ENCODE results near the gene AGPS.
"Not testable (repeated sequence)": the region's sequence is repeated elsewhere in the genome, so short reads cannot be mapped to it uniquely, and the experiment has no call there.

The AGPS gene

DNA sequence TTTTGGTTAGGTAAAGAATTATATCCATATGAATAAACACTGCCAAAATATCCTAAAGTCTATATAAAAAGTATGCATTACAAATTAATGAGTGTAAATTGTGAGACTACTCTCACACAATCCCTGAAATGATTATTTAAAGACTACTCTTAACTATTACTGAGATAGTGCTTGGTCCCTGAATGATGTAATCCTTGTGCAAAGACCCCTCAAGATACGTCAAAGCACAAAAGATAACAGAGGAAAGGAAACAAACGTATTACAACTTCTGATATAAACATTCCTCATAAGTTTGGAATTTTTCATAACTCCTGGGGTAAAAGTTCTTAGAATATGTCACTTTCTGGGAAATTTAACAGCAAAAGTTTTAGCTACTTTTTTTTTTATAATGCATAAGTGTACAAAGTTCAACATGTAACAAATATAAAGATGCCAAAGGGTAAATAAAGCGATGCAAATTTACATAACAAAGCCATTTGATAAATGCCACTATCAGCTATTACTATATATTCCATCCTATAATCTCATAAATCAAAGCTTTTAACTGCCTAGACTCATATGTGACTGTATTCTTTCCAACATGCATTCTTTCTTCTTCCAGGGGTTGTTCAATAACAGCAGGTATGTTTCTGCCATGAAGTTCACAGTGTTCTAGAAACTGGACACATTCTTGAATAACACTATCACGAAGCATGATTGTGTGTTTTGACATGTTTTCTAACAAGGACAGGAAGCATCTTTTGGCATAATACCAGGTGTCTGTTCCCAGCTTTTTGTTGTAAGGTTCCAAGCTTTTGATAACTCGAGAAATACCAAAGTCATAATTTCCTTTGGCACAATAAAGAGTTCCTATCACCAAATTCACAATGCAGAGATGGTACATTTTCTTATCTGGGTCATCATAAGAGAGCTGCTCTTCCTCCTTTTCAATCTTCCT lies 158.0 kb downstream of the AGPS start:
- DNase-seq (ENCODE audit: low read depth in 2 of 2), result no peak

DNA sequence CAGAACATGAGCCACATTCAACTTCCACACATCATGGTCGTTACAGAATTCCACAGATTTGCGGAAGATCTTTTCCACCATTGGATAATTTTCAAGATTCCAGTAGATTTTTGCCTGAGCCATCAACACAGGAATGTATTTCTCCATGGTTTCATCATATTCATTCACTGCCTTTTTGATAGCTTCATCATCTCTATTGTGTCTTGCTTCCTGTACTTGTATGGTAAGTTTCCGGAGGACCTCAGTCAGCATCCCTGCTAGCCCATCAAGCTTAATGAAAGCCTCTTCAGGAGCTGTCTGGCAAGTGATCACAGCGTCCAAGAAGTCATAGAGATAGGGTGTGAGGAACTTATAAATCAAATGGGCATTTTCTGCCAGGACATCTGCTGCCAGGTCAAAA lies 158.8 kb downstream of the AGPS start:
- not testable (repeated sequence) for DNase-seq (ENCODE audit: low read depth in 2 of 2)

DNA sequence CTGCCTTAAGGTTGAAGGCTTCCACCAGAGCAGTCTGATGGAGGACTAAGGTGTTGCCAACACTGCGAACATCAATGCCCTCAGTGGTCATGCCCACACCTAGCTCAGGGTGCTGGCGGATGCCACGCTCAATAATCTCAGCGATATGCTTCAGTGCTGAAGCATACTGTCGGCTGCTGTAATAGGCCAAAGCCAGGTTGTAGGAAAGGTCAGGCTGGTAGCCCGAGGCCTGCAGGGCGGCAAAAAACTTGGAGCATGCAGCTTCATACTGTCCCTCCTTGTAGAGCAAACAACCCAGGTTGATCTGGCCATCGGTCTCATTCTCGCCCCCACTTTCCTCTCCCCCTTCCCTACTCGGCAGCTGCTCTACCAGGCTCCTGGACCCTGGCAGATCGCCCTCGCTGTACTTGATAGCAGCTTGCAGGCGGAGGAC lies 159.4 kb downstream of the AGPS start:
- no peak for DNase-seq (ENCODE audit: low read depth in 2 of 2)

DNA sequence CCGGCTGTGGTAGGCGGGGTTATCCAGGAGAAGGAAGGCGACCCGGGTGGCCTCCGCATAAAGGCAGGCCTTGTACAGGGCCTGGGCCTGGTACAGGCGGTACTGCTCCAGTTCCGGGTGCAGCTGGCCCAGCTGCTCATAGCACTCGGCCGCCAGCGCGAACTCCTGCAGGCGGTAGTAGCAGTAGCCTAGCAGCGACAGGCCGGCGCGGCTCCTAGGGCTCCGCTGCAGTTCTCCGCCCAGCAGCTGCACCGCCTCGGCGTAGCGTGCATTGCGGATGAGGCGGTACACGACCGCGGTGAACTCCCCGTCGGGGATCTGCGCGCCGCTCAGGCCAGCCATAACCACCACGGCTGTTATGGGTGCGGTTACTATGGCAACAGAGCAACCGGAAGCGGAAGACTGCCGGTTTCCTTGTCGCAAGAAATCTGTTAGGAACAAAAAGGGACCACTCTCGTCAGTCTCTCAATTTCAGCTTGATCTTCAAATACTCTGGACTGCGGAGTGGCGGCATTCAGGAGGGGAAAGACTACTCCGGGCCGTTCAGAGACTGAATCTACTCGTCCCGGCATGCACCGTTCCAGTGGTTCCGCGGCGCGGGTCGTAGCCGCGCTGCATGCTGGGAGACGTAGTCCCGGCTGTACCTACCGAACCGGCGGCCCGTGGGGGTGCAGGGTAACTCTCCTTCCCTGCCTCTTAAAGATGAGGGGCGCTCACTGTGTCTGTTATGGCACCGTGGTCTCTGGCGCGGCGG lies 160.0 kb downstream of the AGPS start:
- DNase-seq (ENCODE audit: low read depth in 2 of 2), result peak; percentile 72 to 78

DNA sequence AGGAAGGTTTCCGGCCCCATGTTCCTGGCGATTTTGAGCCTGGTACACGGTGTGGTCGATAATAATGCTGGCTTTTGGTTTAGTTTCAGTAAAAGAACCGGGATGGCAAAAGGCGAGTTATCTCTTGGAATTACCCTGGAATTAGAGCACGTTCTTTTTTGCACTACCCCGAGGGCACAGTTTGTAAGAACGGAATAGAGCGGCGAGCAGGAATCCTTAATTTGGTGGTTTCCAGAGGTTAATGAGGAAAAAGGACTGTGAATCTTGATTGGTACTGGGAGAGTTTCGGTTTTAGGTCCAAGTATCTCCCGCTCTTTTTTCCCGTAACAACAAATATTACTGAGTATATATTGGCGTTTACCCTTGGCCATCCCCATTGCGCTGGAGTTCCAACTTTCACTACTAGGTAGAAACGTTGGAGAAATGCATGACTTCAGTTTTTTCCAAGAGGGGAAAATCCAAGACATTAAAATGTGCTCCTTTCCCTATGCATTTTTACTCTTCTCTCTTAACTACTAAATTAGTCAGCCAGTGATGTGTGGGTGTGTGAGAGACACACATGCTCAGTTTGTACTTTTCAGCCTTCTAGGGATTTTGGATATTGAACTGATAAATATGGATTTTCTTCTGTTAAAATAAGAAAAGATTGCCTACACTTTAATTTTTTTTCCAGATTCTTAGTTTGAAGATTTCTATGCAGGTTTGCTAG lies 160.8 kb downstream of the AGPS start:
- no peak for DNase-seq (ENCODE audit: low read depth in 2 of 2)

DNA sequence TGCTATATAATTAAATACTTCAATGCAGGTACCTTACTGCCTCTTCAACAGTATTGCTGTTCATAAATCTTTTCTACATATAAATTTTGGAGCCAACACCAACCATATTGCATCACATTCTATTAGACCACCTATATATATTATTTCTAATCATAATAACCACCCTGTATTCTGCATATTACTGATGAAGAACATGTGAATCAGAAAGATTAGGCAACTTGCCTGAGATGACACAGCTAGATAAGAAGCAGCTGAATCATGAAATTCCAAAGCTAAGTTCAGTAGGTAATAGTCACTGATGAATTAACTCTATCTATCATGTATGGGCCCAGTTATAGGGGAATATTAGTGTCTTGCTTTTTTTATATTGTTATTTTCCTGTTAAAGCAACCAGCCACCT lies 161.8 kb downstream of the AGPS start:
- no peak for DNase-seq (ENCODE audit: low read depth in 2 of 2)

DNA sequence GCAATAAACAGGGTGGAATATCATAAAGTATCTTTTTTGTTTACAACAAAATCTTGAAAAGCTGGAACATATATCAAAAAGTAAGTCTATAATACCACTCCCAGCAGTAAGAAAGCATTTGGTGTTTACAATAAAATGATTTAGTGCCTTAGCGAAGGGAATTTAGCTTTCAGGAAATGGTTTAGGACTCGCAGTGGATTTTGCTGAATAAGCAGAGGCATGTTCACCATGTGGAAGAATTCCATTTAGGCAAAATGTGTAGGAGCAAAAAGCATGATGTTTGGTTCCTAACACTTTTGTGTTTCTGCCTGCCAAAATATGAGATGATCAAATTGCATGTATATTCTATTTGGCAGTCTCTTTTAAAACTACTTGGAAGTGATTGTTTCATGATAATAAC lies 163.6 kb downstream of the AGPS start:
- no peak for DNase-seq (ENCODE audit: low read depth in 2 of 2)

DNA sequence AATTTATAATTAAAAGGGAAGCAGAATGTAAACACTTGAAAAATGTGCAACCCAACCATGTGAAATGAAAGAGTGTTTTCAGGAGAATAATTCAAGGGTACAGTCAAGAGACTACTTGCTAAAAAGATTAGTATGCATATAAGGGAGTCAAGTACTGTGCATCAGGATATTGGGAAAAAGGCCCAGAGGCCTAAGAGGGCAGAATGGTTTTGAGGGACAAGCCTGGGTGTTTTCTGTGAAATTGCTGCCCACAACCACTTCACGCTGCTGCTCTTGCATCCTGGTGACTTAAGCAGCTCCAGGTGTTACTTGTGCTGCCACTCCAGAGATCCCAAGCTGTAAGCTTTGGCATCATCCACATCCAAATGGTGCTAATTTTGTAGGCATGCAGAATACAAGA lies 165.2 kb downstream of the AGPS start:
- no peak for DNase-seq (ENCODE audit: low read depth in 2 of 2)

DNA sequence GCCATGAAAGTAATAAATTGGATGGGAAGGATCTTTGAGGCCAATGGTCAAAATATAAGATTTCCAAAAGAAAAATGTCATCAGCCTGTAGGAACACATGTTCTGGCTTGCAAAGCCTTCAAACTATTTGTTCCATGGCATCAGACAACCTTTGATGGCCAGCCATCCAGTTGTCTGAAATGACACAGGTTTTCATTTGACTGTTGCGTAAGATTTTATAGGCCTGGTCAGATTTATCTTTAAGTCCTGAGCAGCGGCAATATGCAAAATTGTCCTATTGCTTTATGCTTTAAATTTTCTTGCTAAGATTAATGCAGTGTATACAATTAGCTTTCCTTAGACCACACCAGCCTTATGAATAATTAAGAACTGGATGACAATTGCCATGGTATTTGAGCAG lies 167.1 kb downstream of the AGPS start:
- no peak for DNase-seq (ENCODE audit: low read depth in 2 of 2)

DNA sequence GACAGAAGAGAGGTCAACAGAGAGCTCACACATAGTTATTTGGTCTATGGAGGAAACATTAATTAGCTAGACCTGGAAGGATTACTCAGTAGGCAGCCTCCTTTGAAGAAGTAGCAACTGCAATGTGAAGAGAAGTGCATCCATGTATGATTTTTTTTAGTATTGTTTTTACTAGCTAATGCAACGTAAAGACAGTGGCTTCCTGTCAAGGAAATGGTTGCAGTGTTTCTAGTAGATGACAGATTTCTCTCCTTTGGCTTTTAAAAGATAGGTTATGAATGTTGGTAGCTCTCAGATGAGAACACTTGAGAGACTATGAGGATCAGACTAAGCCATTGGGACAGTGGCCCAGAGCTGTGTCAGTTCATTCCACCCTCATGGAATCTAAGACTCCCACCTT lies 175.8 kb downstream of the AGPS start:
- no peak for DNase-seq (ENCODE audit: low read depth in 2 of 2)

DNA sequence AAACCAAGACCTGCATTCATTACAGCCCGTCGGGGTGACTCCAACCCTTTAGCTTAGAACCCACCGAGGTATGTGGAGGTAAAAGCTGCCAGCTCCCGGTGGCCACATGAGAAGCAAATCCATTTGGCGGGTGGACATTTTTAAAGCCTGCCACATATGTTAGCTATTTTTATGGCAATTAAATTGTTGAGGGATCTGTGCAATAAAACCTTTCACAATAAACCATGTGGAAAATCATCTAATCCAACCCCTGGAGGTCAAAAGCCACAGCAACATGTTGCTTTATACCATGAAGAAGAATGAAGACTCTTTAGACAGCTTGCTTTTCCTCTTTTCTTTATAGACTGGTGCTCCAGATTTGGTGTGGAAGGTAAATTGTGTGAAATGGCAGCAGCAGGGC lies 176.3 kb downstream of the AGPS start:
- no peak for DNase-seq (ENCODE audit: low read depth in 2 of 2)

DNA sequence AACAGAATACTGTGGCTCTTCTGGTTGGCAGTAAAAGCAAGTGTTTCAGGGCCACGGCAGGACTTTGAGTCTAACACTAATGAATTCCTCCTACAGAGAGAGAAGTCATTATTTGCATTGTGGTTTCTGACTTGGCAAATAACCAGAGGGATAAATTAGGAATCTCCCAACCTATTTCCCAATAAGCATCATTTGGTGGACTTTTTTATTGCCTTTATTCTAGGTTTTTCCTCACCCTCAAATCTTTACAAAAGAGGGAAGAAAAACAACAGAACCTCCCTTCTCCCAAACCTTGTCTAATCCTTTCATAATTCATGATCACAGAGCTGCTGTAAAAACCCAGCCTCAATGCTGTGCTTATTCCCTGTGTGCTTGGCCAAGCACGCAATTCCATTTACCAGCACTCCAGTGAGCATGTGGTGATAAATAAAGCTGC lies 179.7 kb downstream of the AGPS start:
- no peak for DNase-seq (ENCODE audit: low read depth in 2 of 2)

DNA sequence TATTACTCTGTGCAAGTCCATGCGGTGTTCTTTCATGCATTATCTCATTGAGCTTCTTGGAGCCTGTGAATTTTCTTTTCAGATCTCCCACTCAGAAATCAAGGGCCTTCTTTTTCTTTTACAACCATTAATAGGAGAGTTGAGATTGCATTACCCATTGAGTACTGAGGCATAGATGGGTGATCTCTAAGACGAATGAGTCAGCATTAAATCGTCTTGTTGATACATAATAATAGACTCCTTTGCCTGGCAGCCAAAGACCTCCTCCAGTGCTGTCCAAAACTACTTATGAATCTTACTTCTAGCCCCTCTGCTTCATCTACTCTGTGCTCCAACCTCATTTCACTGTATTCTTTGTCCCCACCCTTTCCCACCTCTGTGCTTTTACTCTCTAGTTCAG lies 180.5 kb downstream of the AGPS start:
- no peak for DNase-seq (ENCODE audit: low read depth in 2 of 2)

DNA sequence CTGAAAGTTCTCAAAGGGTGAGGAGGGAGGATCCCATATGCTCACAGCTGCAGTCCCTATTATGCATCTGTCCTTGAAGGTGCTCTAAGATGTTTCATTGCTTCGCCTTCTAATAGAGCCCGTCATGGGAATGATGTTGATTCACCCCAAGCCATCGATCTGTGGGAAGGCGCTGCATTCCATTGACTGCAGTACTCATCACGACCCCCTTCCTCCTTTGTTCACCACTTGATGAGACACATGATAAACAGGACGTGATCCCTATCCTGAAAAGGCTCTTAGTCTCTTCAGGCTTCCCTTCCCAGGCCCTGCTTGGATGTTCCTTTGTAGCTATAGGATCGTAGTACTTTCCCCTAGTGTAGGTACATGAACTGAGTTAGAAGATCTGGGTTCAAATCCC lies 181.8 kb downstream of the AGPS start:
- no peak for DNase-seq (ENCODE audit: low read depth in 2 of 2)

DNA sequence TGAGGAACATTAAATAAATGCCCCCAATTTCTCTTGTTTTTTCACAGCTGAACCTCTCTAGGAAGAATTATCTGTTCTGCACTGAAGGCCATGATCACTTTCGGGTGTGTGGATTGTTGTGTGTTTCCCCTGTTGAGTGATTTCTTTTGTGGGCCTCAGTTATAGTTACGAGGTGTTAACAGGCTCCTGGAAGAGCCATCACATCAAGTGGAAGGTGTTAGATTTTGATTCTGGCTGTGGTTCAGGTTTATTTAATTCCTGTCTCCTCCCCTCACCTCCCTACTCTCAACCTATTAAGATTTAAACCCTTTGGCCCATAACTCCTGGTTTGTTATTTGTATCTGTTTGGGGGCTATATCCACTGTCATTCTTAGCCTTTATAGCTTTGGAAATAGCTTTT lies 182.8 kb downstream of the AGPS start:
- DNase-seq (ENCODE audit: low read depth in 2 of 2), result no peak

DNA sequence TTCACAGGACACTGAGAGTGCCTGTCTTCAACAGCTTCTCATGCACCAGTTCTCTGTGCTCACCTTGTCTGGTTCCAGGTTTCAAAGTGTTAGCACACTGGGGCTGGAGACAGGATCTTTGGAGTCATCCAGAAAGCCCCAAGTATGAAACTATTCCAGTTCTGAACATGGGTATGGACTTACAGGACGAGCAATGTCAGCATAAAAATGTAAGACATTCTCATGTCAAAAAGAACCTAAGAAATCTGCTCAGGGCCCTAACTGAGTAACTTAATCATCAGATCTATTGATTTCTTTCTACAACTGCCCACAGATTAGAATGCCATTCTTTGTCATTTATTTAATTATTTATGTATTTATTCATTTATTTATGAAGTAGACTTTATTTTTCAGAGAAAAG lies 184.5 kb downstream of the AGPS start:
- no peak for DNase-seq (ENCODE audit: low read depth in 2 of 2)

DNA sequence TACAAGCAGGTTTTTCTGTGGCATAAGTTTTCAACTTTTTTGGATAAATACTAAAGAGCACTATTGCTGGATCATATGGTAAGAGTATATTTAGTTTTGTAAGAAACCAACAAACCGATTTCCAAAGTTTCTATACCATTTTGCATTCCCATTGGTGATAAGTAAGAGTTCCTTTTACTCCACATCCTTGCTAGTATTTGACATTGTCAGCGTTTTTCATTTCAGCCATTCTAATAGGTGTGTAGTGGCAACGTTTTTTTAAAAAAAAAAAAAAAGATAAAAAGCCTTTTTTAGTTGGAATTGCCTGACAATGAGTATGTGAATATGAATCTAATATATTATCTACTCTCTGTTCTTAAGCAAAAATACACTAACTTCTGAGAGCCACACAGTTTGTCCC lies 185.9 kb downstream of the AGPS start:
- DNase-seq (ENCODE audit: low read depth in 2 of 2), result no peak

DNA sequence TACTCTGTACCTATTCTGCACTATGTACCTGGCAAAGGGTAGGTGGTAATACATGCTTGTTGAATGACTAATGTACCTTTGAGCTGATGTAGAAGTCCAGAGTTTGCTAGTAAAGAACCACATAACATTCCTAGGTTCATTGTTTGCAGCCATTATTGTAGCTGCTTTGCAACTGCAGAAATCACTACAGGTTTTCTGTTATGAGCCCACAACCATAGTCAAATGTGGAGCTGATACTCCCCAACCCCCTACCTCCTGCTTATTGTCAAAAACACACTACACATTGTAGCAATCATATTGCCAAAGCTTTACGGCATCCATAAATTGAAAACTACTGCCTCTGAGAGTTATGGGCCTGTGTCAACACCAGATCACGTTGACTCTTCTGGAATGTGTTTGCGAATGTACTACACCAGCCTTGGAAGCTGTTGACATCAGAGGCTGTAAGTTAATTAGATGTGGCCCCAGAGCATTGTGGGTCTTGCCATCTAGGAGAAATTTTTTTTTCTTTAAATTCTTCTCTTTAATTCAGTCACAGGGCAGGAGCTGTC lies 187.0 kb downstream of the AGPS start:
- DNase-seq (ENCODE audit: low read depth in 2 of 2), result no peak

DNA sequence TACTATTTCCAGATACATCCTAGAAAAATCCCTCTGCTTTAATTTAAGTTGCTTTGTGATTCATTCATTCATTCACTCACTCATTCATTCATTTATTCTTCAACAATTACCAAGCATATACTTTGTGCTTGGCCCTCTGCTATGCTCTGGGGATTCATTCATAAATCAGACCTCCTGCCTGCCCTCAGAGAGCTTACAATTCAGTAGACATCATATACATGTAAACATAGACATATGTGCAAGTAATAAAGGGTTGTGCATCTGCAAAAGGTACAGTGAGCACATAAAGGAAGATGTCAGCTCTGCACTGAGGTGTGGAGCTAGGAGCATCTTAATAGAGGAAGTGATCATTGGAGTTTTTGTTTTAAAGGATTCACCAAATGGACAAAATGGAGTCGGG lies 189.4 kb downstream of the AGPS start:
- DNase-seq (ENCODE audit: low read depth in 2 of 2), result no peak

DNA sequence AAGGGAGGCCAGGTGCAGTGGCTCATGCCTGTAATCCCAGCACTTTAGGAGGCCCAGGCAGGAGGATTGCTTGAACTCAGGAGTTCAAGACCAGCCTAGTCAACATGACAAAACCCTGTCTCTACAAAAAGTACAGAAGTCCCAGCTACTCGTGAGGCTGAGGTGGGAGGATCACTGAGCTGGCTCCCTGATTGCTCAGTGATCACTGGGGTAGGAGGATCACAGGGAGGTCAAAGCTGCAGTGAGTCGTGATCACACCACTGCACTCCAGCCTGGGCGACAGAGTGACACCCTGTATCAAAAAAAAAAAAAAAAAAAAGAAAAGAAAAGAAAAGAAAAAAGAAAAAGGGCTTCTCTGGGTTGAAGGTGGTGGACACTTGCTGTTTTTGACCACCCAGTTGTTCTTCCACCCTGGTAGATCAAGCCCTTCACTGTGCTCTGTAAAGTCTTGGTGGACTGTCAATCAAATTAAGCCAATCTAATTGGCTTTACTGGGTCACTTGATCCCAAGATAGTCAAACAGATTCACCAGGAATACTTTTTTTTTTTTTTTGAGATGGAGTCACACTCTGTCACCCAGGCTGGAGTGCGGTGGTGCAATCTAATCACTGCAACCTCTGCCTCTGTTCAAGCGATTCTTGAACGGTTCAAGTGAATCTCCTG lies 191.6 kb downstream of the AGPS start:
- DNase-seq (ENCODE audit: low read depth in 2 of 2), result no peak

DNA sequence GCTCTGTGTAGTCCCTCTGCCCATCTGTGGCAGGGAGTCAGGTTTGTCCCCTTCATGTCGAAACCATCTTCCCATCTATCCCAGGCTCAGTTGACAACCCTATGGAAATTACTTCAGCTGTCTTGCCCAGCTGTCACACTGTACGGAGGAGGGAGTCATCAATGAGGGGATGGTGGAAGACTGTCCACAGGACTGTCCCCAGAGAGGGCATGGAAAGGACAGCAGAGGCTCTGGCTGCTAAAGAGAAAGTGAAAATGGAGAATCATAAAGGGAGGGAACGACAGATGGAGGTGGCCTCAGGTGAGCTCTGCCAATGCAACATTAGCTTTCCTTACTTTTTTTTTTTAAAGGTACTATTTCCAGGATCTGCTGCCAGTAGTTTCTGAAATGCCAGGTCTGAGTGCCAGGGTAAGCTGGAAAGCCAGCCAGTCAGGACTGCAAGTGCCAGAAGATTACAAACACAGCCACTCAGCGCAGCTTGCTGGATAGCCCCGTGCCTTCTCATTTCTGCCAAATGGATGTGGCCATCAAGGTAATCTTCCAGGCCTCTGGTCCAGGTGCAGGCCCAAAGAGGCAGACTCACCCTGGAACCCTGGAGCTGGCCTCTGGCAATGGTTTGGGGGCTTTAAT lies 192.8 kb downstream of the AGPS start:
- DNase-seq (ENCODE audit: low read depth in 2 of 2), result no peak

All from activated CD8-positive, alpha-beta memory T cell treated with anti-CD3 and anti-CD28 coated beads for 4 hours (primary cell).